NCI-H2081 (cell line): ENCODE measurements around the gene SLC13A4.

ENCODE experiments used
- DNase-seq, 2 experiments: peaks; one replicate each; lab custom pipeline; 2025; lab: John Stamatoyannopoulos, UW

Gene SLC13A4

GRCh38 chr7:135719688-135720087, 8.3 kb downstream of the SLC13A4 start:
- no peak for DNase-seq

GRCh38 chr7:135718794-135719437, 9.1 kb downstream of the SLC13A4 start:
- no peak for DNase-seq

DNA sequence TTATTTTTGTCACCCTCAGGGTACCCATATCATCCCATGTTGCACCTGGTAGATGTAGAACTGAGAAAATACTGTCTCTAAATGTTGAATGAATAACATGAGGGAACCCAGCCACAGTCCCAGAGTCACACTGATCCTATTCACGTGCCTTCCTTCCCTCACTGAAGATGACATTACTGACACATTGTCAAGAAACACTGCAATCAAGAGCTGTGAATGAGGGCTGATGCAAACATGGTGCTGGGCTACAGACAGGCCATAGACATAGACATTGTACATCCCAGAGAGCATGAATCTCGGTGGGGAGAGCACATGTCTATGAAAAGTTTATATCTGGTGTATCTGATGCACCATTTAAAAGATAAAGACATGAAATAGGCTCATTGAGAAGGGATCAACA, 9.8 kb downstream of the SLC13A4 start:
- DNase-seq = no peak

GRCh38 chr7:135717693-135718092, 10.3 kb downstream of the SLC13A4 start:
- DNase-seq = no peak

GRCh38 chr7:135716677-135717238, 11.2 kb downstream of the SLC13A4 start:
- peak; percentile 76 to 94 for DNase-seq

GRCh38 chr7:135715673-135716072, 12.3 kb downstream of the SLC13A4 start:
- DNase-seq = no peak

GRCh38 chr7:135715055-135715522, 12.9 kb downstream of the SLC13A4 start:
- DNase-seq = no peak

DNA sequence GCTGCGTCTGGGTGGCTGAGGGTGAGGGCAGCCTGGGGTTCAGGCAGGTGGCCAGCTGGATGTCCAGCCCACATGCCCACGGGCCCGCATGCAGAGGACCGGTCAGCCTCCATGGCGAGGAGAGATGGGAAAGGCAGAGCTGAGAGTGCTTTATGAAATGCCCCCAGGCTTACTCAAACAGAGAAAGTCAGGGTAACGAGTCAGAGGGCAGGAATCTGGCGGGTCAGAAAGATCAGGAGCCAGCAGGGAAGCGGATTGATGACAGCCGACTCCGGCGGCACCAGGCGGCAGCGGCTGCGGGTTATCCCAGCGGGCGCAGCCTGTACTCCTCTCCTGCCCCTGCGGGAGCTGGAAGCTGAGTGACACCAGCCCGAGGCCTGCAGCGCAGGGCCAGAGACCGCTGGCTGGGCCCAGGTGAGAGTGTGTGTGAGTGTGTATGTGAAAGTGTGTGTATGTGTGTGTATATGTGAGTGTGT, 13.4 kb downstream of the SLC13A4 start:
- DNase-seq = no peak

DNA sequence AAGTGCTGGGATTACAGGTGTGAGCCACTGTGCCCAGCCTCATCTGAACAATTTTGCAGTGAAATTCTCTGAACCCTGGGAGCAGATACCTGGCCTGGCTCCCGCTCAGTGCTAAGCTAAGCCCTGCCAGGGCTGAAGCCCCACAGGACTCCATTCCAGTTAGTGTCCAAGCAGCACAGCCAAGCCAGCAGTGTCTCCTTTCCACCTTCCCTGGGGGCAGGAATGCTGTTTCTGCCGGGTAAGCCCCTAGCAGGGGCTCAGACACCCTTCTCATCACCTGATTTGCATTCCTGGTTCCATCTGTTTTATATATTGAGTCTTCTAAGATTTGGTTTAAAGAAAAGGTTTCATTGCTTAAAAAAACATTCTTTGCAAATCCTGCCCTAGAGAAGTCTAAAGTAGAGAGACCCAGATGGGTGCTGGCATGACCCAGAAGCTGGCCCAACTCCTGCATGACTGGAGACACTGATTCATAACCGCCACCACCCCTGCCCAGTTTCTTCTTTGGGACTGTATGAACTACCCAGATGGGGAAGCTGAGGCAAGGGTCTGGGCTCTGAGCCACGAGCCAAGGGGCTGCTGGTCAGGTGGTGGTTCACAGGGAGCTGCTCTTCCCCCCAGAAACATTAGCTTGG, 14.0 kb downstream of the SLC13A4 start:
- no peak for DNase-seq

DNA sequence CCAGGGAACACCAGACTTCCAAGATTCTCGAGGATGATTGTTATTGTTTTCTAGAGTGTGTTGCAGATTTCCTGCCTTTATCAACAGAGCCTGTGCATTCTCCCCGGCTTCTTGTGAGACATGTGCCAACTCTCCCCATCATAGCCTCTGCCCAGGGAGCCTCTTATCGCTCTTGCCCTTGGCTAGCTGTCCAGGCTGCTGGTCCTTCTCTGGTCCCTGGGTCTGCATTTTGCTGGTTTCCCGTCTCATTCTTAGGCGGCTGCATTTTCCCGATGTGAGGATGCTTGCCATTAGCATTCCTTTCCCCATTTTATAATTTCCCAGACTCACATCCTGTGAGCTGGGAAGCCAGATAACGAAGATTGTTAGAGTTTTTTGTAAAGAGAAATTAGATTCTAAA, 15.2 kb downstream of the SLC13A4 start:
- no peak for DNase-seq

DNA sequence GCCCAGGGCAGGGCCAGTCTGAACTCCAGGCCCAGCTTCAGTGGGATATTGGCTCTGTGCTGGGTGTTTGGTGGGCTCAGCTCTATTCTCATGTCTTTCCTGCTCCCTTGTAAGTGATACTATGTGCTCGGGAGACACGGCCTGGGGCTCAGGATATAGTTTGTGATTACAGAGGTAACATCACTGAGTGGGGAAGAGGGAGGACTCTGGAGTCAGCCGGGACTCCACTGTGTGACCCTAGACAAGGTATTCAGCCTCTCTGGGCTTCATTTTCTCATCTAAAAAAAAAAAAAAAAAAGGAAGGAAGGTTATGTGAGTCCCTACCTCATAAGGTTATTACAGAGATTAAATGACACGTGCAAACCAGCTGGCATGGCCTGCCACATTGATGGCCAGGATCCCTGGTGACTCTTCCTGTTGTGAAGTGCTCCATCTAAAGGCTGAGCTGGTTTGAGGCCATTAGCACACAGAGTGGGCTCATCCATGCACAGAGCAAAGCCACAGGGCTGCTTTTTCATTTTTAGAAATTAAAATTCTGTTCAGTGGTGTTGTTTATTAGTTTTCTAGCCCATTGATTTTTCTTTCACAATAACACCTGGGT, 15.7 kb downstream of the SLC13A4 start:
- DNase-seq = peak; percentile 18 to 76

DNA sequence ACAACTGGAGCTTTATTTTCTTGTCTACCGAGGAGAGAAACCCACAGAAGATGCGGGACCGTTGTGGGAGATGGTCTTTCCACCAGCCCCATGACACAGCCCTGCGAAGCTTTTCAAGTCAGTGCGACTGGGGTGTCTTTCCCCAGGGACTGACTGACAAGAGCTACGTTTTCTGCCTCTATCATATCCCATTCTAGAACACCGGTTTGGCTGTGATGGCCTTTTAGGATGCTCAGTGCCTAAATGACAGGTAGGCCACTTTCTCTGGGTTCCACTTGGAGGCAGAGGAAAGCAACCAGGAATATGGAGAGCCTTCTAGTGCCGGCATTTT, 16.9 kb downstream of the SLC13A4 start:
- no peak for DNase-seq

- peak in 1 of 2 experiments; percentile 9 for DNase-seq
Measured at GRCh38 chr7:135710417-135711138, 17.4 kb downstream of the SLC13A4 start.

- DNase-seq = no peak
Measured at GRCh38 chr7:135709508-135709907, 18.5 kb downstream of the SLC13A4 start.

GRCh38 chr7:135708041-135708440, 19.9 kb downstream of the SLC13A4 start:
- no peak for DNase-seq

GRCh38 chr7:135707570-135707966, 20.4 kb downstream of the SLC13A4 start:
- no peak for DNase-seq

DNA sequence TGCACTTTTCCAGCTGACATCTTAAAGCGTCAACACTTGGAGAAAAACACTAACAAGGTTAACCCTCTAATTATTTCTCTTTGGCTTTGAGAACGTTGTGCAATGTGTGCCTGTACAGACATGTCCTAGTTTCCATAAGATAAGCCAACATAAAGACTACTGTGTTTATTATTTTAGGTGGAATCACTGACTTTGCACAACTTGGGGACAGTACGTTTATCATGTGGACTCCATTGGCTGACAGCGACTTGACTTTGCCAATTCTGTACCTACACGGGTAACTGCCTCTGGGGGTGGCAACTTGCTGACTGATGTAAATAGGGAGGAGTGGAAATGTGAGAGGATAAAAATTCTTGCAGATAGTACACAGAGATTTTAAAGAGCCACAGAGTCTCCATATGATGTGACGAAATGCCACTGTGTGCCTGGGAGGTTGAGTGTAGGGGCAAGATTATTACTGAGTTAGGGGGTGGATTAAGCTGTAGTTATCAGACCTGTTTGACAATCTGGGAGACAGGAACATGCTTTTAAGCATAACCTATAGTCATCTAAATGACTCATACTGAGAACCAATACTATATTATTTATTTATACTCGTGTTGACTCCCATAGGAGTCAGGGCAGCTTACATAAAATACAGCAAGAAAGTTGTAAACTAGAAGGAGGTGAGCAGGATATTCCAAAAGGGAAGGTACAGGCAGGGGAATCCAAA, 21.0 kb downstream of the SLC13A4 start:
- DNase-seq = no peak

- no peak for DNase-seq
Measured at GRCh38 chr7:135706038-135706742, 21.8 kb downstream of the SLC13A4 start.

- no peak for DNase-seq
Measured at GRCh38 chr7:135704698-135705097, 23.3 kb downstream of the SLC13A4 start.

DNA sequence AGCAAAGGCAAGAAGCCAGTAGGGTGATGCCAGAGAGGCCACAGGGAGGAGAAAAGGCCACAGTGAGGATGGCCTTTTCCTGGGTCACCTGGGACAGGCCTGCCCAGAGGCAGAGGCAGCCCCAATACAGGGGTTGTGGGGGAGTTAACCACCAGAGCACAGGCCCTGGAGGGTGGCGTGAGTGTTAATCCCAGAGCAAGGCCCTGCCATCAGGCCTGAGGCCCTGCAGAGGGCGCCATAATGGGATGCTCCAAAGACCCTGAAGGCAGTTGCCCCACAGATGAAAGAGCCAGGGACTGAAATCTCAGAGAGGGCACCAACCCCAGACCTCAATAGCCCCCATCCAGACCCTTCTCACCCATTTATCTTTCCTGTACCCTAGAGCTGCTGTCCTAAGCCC, 23.9 kb downstream of the SLC13A4 start:
- peak in 1 of 2 experiments; percentile 16 for DNase-seq
